ENCODE data around the gene PRUNE2. TPM values are rescaled to one million over a fixed set of nuclear protein-coding genes. Genes with fewer than 3 reads are reported as not detected.

The PRUNE2 gene
- total RNA-seq, 6 donors from 2014 or later, result 5.6 to 20.4 (median 8.8) TPM

GRCh38 chr9:76620581-76620980 lies 285.3 kb downstream of the PRUNE2 start:
- no peak overlapping the region for H3K27ac ChIP-seq
- 67 to 73% methylated on average over 3 of the region's 3 CpGs for WGBS, 2 donors
- DNase-seq, result no peak
- peaks cover 0 to 11% (median 5%) of the 10 kb centered on the region in 4 donors for H3K4me1 ChIP-seq
- no peaks in the 10 kb centered on the region for H3K27me3 ChIP-seq
- H3K9me3 ChIP-seq, result no peaks in the 10 kb centered on the region
- no peaks in the 10 kb centered on the region for H3K36me3 ChIP-seq
- TF ChIP-seq POLR2AphosphoS5 (IDR thresholded peaks at IDR 0.05), result no peak
- no peak for TF ChIP-seq CTCF (IDR thresholded peaks at IDR 0.05)
- no peak for TF ChIP-seq POLR2A (IDR thresholded peaks at IDR 0.05)
- no peak overlapping the region for H3K4me3 ChIP-seq
- ATAC-seq (ENCODE audit: low FRiP score in 2 of 2), result no peak

- 38 to 63% methylated on average over 2 of the region's 2 CpGs for WGBS, 2 donors
These were observed 286.3 kb downstream of the PRUNE2 start for GRCh38 chr9:76619640-76620039.

GRCh38 chr9:76619197-76619596 lies 286.7 kb downstream of the PRUNE2 start:
- Histone ChIP-seq H3K27me3 (no peaks in the 10 kb centered on the region), H3K4me3 (no peak overlapping the region), H3K36me3 (no peaks in the 10 kb centered on the region), H3K9me3 (no peaks in the 10 kb centered on the region), H3K4me1 (peaks cover 6 to 15% (median 8%) of the 10 kb centered on the region in 4 donors), H3K27ac (peak overlapping the region in 3 of 4 donors; percentile 16 to 47 (median 19))
- no peak for DNase-seq
- ATAC-seq (ENCODE audit: low FRiP score in 2 of 2), result peak in 1 of 2 donors; percentile 49
- TF ChIP-seq EP300 (IDR thresholded peaks at IDR 0.05) (no peak), CTCF (IDR thresholded peaks at IDR 0.05) (no peak)

More at GRCh38 chr9:76619640-76620039, 286.3 kb downstream of the PRUNE2 start:
- no peak for TF ChIP-seq POLR2A (IDR thresholded peaks at IDR 0.05)
- no peak for TF ChIP-seq CTCF (IDR thresholded peaks at IDR 0.05)
- TF ChIP-seq EP300 (IDR thresholded peaks at IDR 0.05), result no peak
- TF ChIP-seq POLR2AphosphoS5 (IDR thresholded peaks at IDR 0.05), result no peak
- peak in 1 of 2 donors; percentile 68 for ATAC-seq (ENCODE audit: low FRiP score in 2 of 2)
- no peaks in the 10 kb centered on the region for H3K36me3 ChIP-seq
- H3K4me3 ChIP-seq, result no peak overlapping the region
- no peaks in the 10 kb centered on the region for H3K9me3 ChIP-seq
- DNase-seq, result no peak
- no peaks in the 10 kb centered on the region for H3K27me3 ChIP-seq
- H3K27ac ChIP-seq, result peak overlapping the region in 2 of 4 donors; percentile 19 to 47
- peaks cover 6 to 15% (median 8%) of the 10 kb centered on the region in 4 donors for H3K4me1 ChIP-seq

GRCh38 chr9:76618762-76619161 lies 287.2 kb downstream of the PRUNE2 start:
- peak overlapping the region in 2 of 4 donors; percentile 16 to 19 for H3K27ac ChIP-seq
- no peaks in the 10 kb centered on the region for H3K27me3 ChIP-seq
- TF ChIP-seq POLR2AphosphoS5 (IDR thresholded peaks at IDR 0.05) (no peak), EP300 (IDR thresholded peaks at IDR 0.05) (no peak), POLR2A (IDR thresholded peaks at IDR 0.05) (no peak), CTCF (IDR thresholded peaks at IDR 0.05) (no peak)
- H3K4me3 ChIP-seq, result no peak overlapping the region
- peaks cover 6 to 15% (median 8%) of the 10 kb centered on the region in 4 donors for H3K4me1 ChIP-seq
- no peaks in the 10 kb centered on the region for H3K36me3 ChIP-seq
- no peaks in the 10 kb centered on the region for H3K9me3 ChIP-seq
- DNase-seq (no peak), ATAC-seq (ENCODE audit: low FRiP score in 2 of 2) (peak in 1 of 2 donors; percentile 68)
- 66 to 78% methylated on average over 4 of the region's 4 CpGs for WGBS, 2 donors

GRCh38 chr9:76617497-76618175 lies 288.3 kb downstream of the PRUNE2 start:
- Histone ChIP-seq H3K27ac (no peak overlapping the region), H3K4me3 (no peak overlapping the region), H3K27me3 (no peaks in the 10 kb centered on the region), H3K9me3 (no peaks in the 10 kb centered on the region), H3K4me1 (peaks cover 6 to 15% (median 8%) of the 10 kb centered on the region in 4 donors), H3K36me3 (no peaks in the 10 kb centered on the region)
- TF ChIP-seq POLR2A (IDR thresholded peaks at IDR 0.05) (no peak), POLR2AphosphoS5 (IDR thresholded peaks at IDR 0.05) (no peak), EP300 (IDR thresholded peaks at IDR 0.05) (no peak)
- DNase-seq (no peak), ATAC-seq (ENCODE audit: low FRiP score in 2 of 2) (no peak)
- 78 to 81% methylated on average over 3 of the region's 3 CpGs for WGBS, 2 donors

Data from upper lobe of left lung (tissue), 6 donors.